ENCODE measurements around the gene CLINT1.
"Not testable (repeated sequence)": the region's sequence is repeated elsewhere in the genome, so short reads cannot be mapped to it uniquely, and the experiment has no call there.

Gene CLINT1

GRCh38 chr5:157858527-157859226, at the start of gene CLINT1:
CLINT1 (minus strand) TSS chr5:157859145; CDS start chr5:157858970, 175 bp downstream.
- peak; percentile 88 for DNase-seq (ENCODE audit: low spot score)

DNA sequence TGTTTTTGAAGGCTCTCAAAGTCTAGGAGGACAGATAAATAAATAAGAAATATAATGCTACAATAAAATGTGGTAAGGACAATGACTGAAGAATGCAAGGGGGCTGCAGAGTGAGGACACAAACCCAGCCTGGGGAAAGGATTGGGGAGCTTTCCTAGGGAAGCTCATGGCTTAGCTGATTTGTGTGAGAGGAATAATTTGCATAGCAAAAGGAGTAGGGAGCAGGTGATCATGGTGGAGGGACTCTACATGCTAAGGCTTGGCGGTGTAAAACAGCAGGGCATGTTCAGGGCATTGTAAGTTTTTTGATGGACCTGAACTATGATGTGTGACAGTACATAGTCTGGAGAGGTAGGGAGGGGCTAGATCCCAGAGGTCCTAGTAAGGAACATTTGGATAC, 49.5 kb upstream of the CLINT1 start:
- DNase-seq (ENCODE audit: low spot score) = no peak

GRCh38 chr5:157907479-157907878, 48.5 kb upstream of the CLINT1 start:
- no peak for DNase-seq (ENCODE audit: low spot score)

DNA sequence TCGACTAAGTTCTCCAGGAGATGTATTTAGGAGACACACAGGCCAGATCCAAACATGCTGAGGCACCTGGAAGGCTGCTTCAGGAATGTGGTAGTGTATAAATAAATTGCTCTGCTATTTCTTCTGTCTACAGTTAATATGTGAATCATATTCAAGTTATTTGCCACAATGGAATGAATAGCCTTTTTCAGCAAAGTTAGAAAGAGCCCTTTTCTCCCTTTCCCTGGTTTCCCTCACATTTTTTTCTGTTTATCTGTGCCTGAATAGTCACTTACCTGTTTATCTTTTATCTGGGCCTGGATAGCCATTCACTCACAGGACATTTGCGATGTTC, 44.1 kb upstream of the CLINT1 start:
- no peak for DNase-seq (ENCODE audit: low spot score)

DNA sequence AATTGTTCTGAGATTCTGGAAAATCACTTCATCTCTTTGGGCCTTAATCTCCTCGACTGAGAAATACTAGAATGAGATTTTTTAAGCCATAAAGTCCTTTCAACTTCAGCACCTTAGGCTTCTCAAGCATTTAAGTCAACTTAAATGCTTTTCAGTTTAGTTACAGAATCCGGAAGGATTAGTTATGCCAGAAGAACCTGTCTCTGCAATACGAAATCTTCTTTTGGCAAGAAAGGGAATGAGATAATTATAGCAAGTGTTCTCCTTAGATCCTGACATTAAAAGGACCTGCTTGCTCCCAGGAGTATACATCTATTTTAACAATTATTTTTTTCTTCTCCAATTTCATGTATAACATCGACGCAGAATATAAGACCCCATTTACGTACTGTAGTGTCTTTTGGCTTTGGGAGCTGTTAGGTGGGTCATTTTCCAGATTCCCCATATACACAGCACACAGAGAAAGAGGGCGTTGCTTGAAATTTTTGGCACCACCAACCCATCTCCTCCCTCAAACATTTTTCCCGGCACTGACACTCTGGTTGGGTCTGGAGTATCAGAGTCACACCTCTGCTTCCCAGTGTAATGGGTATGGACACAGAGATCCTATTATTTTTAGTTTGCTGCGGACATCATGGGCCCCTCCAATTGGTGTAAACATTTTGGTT, 43.6 kb upstream of the CLINT1 start:
- DNase-seq (ENCODE audit: low spot score) = no peak

DNA sequence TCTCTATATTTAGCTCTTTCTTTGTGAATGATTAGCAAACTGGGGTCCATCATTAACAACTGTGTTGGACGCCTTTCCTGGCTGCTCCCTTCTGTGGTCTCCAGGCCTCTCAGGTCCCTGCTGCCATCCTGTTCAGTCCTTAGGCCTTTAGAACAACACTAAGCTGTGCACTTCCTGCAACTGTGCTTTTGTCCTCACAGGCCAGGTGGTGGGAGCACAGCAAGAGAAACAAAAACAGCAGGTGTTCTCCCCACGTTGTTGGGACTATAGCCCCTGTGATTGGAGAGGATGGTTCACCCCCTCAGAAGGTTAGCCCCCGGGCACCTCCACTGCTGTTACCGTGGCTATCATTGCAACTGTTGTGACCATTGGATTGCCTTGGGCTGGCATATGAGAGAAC, 41.7 kb upstream of the CLINT1 start:
- no peak for DNase-seq (ENCODE audit: low spot score)

GRCh38 chr5:157893611-157894010, 34.7 kb upstream of the CLINT1 start:
- DNase-seq (ENCODE audit: low spot score) = no peak

DNA sequence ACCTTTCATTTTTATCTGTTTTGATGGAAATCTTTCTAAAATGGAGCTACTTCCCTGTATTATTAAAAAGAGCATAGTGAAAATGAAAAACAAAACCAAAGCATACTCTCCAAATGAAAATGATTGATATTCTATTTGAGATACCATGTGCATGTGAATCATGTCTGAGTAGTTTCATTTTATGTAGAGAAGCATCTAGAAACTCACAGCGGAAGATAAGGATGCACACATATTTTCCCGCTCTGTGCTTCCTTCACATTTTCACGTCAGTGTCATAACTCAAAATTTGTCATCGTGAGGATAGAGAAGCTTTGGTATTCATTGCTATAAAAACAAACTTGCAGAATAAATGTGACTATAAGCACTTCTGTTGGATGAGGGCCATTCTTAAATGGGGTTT, 34.0 kb upstream of the CLINT1 start:
- DNase-seq (ENCODE audit: low spot score) = no peak

DNA sequence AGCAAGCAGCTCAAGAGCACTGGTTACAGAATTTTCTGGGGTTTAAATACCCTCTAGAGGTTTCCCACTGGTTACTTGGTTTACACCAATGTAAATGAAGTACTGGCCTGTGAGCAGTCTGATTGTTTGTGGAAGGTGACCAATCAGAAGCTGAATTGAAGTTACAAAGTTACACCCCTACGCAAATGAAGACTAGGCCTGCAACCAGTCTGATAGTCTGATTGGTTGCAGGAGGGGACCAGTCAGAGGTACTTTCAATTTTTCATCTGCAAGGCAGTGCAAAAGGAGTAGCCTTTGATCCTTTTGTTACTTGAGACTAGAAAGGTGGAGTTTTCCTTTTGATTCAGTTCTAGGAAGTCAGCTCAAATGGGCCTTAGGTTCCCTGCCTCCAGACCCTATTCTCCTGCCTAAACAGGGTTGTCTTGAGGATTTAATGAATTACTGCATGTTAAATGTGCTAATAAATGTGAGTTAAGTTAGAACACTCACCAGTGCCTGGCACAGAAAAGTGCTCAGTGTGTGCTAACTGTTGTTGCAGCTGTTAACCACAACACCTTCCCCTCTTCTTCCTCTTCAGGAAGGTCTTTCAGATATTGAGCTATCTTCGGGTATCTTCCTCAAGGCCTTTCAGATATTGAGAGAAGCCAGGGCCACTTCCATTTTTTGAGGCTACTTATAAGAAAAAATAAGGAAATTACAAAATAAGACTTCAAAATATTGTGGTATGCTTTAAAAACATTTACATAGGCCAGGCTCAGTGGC, 32.1 kb upstream of the CLINT1 start:
- no peak for DNase-seq (ENCODE audit: low spot score)

DNA sequence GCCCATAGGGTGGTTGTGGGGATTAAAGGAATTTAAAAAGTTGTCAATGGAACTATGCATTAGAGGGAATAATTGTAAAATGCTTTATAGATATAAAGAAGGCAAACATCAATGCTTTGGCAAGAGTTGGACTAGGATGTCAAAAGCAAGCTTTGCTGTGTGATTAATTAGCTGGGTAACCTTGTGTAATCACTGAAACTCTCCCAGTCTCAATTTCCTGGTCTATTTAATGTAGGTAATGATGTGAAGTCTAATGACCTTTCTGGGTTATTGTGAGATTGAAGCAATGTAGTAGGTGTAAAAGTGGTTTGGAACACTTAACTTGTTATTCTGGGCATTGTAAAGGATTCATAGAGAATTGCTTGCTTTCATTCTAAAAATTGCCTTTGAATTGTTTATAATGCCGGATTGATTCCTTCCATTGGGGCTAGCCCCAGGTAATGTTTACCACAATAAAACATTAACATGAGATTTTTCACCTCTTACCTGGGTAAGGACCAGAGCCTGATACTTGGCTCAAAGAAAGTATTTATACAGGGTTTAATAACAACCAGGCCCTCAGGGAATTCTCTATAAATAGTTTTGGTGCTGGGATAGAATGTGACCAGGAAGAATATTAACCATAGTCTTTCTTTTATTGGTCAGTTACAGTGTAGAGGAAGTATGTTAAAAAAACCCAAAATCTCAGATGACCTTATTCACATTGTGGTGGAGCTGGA, 30.0 kb upstream of the CLINT1 start:
- DNase-seq (ENCODE audit: low spot score) = no peak

GRCh38 chr5:157886796-157887380, 27.9 kb upstream of the CLINT1 start:
- DNase-seq (ENCODE audit: low spot score) = no peak

GRCh38 chr5:157885051-157885450, 26.1 kb upstream of the CLINT1 start:
- not testable (repeated sequence) for DNase-seq (ENCODE audit: low spot score)

GRCh38 chr5:157881498-157881897, 22.6 kb upstream of the CLINT1 start:
- DNase-seq (ENCODE audit: low spot score) = not testable (repeated sequence)

DNA sequence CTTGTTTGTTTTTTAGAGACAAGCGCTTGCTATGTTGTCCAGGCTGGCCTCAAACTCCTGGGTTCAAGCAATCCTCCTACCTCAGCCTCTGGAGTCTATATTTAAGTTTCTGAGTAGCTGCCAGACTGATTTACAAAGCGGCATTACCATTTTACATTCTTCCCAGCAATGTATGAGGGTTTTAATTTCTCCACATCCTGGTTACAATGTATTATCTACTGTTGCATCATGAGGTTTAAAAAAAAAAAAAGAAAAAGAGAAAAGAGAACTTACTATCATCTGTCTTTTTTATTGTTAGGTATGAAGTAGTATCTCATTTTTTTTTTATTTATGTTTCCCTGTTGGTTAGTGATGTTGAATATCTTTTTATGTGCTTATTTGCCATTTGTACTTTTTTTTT, 18.9 kb upstream of the CLINT1 start:
- no peak for DNase-seq (ENCODE audit: low spot score)

DNA sequence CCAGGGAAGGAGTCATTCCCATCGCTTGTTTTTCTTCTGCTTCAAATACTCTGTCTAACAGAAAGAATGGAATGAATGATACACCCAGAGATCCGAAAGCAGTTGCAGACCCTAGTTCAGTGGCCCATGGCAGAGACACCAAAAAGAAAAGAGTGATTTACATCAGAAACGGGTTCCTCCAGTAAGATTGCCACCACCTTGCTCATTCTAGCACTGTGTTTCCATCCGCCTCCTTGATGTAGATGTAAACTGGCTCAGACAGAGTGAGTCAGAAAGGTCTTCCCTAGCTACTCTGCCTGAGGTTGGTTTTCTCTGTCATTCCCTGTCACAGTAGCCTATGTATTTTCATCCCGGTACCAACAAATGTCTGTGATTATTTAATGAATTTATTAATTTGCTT, 15.9 kb upstream of the CLINT1 start:
- DNase-seq (ENCODE audit: low spot score) = no peak

DNA sequence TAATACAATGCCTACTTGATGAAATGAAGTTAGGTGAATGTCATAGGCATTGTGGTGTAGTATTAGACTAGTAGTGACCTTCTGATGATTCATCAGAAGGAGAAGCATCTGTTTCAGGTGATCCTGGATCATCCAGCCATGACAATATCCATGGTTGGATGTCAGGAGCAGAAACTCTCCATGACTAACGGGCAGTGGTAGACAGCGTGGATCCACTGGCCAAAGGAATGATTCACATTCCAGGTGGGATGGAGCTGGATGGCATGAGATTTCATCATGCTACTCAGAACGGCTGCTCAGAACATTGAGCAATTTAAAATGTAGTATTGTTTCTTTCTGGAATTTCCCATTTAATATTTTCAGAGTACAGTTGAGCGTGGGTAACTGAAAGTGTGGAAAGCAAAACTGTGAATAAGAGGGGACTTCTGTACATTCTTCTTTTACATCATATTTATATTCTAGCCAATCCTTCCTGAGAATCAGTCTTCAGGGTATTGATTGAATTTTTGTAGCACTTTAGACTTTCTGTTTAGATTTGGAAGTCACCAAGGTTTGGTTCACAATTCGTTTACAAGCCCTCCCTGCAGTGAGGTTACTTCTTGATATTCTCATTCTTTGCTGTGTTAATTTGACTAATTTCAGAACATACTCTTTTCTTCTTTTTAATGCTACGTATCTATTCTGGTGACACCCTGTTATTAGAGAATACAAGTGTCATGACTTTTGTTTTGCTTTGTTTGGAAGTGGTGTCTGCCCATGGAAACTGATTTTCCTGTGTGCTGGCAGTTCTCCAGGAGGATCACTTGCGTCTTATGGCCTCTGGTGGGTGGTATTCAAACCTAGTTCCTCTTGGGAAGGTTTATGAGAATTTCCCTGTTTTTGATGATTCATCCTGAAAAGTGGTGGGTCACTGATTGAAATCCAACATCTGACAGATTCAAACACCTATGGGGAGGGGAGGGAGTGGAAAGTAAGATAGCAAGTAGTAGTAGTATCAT, 12.2 kb upstream of the CLINT1 start:
- DNase-seq (ENCODE audit: low spot score) = no peak

DNA sequence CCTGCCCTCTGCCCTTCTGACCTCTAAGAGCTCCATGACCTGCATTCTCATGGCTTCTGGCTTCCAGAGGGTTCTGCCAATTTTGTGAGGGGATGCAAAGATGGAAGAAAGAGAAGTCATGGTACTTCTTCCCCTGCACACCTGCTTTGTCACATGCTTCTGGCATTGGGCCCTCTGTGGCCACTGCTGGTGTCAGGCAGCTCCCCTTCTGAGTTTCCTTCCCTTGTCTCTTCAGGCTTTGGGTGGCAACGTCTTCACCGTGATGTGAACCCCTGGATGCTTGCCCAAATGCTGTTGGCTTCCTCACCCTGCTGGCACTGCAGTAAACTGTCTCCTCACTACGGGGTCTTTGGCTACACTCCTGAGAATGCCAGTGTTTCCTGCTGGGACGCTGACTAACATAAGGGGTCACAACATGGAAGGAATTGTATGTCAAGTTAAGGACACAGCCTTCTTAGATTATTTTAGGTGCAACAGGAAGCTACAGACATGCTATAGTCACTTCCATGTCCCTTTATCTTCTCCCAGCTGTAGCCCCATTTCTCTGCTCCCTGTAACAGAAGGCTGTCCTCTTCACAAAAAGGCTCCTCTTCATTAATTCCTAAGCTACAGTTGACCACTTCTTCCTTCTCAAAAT, 8.9 kb upstream of the CLINT1 start:
- DNase-seq (ENCODE audit: low spot score) = no peak

GRCh38 chr5:157866536-157866935, 7.6 kb upstream of the CLINT1 start:
- DNase-seq (ENCODE audit: low spot score) = no peak

DNA sequence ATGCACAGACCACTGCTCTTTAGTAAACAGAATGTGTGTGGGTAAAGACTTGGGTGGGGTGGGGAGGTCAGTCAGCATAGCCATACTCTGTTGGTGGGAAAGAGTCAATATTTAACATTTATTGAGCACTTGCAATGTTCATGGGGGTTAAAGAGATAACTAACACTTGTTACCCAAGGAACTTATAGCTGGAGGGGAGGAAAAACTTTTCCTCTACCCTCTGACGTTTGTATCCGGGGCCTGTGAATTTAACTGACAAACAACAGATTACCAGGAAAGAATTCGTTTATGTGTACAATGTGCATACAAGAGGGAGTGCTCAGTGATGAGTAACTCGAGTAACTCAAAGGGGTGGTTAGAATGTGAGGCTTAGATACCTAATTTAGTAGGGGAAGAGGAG, 6.8 kb upstream of the CLINT1 start:
- DNase-seq (ENCODE audit: low spot score) = no peak

DNA sequence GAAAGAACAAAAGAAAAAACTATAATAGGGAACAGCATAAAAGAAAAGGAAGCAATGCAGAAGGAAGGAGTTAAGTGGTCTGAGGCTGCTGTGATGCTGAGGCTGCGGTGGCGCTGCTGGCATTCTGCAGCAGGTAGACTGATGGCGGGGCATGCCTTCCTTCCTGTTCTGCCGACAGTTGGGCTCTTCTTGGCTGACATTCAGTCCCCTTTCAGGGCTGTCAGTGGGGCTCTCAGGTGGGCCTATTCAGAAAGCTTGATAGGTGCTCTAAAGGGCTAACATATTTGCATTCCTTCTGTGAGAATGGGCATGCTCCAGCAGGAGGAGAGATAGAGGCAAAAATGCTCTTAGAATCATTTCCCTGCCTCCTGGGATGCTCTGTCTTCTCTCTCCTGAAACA, 5.1 kb upstream of the CLINT1 start:
- DNase-seq (ENCODE audit: low spot score) = no peak
